HL-60 (cell line): ENCODE data around the gene LEKR1.

Experiments used
- DNase-seq, 2 experiments: peaks; one replicate each; pipeline ENCODE4 v3.0.0-alpha.2; 2010 to 2020; ENCODE audit warnings: low read depth in 1 of 2, low spot score in 1 of 2
- H3K27ac ChIP-seq: fragments of 250-450 bp; sonication (Bioruptor Pico); replicated peaks from 2 replicates; pipeline ENCODE4 v1.5.1; 2020; ENCODE audit warnings: mild to moderate bottlenecking, moderate library complexity
- H3K27me3 ChIP-seq: fragments of 250-450 bp; sonication (Bioruptor Pico); 2 replicates; pipeline ENCODE4 v1.5.1; 2021; ENCODE audit warnings: mild to moderate bottlenecking, moderate library complexity; ENCODE audit not compliant: insufficient read depth, poor library complexity, severe bottlenecking
- H3K4me3 ChIP-seq: replicated peaks from 2 replicates; pipeline ENCODE4 v1.5.1; 2011; ENCODE audit warnings: mild to moderate bottlenecking, control low read depth, low read length; ENCODE audit not compliant: insufficient read depth
- CTCF ChIP-seq: IDR thresholded peaks from one replicate; pipeline ENCODE4 v1.5.1; 2011; ENCODE audit warnings: low read length, control low read depth, inconsistent platforms; ENCODE audit not compliant: insufficient read depth
- GABPA ChIP-seq: IDR thresholded peaks from 2 replicates; pipeline ENCODE4 v1.6.1; 2012; ENCODE audit warnings: low read depth
- POLR2AphosphoS5 ChIP-seq: IDR thresholded peaks from 2 replicates; pipeline ENCODE4 v1.6.1; 2012; ENCODE audit warnings: low read depth
- REST ChIP-seq: IDR thresholded peaks from 2 replicates; pipeline ENCODE4 v1.6.1; 2012; ENCODE audit warnings: low read depth; ENCODE audit not compliant: insufficient replicate concordance
- SPI1 ChIP-seq: IDR thresholded peaks from 2 replicates; pipeline ENCODE4 v1.6.1; 2012; ENCODE audit warnings: low read depth, mild to moderate bottlenecking, borderline replicate concordance

Gene LEKR1

GRCh38 chr3:156792114-156792513 lies 34.0 kb upstream of the LEKR1 start:
- TF ChIP-seq POLR2AphosphoS5 (no peak), CTCF (no peak), GABPA (no peak), SPI1 (no peak), REST (no peak)
- no peak overlapping the region for H3K27ac ChIP-seq
- H3K4me3 ChIP-seq: no peak overlapping the region

GRCh38 chr3:156792536-156792935 lies 33.6 kb upstream of the LEKR1 start:
- H3K27ac ChIP-seq: peak overlapping the region; percentile 35; the same call in 1 of the 2 replicates

More at GRCh38 chr3:156792114-156792513, 34.0 kb upstream of the LEKR1 start:
- no peaks in the 10 kb centered on the region for H3K27me3 ChIP-seq
- DNase-seq: no peak

GRCh38 chr3:156792945-156793344 lies 33.2 kb upstream of the LEKR1 start:
- H3K27ac ChIP-seq: peak overlapping the region; percentile 35
- H3K27me3 ChIP-seq: no peaks in the 10 kb centered on the region
- DNase-seq: peak in 1 of 2 experiments; percentile 43
- TF ChIP-seq POLR2AphosphoS5 (no peak), REST (no peak), SPI1 (no peak), GABPA (no peak), CTCF (no peak)
- no peak overlapping the region for H3K4me3 ChIP-seq

More at GRCh38 chr3:156792536-156792935, 33.6 kb upstream of the LEKR1 start:
- DNase-seq: no peak
- H3K4me3 ChIP-seq: no peak overlapping the region
- no peaks in the 10 kb centered on the region for H3K27me3 ChIP-seq
- TF ChIP-seq GABPA (no peak), CTCF (no peak), REST (no peak), SPI1 (no peak), POLR2AphosphoS5 (no peak)
